NT2/D1 (cell line): ENCODE data around the gene DSCAM.

ENCODE experiments used
- SUZ12 ChIP-seq: IDR thresholded peaks from 2 replicates; pipeline ENCODE4 v1.6.1; 2011; ENCODE audit not compliant: insufficient read length, insufficient read depth; ENCODE audit errors: extremely low read depth
- YY1 ChIP-seq: IDR thresholded peaks from 2 replicates; pipeline ENCODE4 v1.6.1; 2011; ENCODE audit not compliant: insufficient read length, insufficient read depth

GRCh38 chr21:40733024-40733397 is 113.9 kb downstream of the DSCAM start:
- TF ChIP-seq YY1 = no peak
- no peak for TF ChIP-seq SUZ12
